Measurements from ENCODE around the gene PIEZO2. TPM values are rescaled to one million over a fixed set of nuclear protein-coding genes. Genes with fewer than 3 reads are reported as not detected.

PIEZO2 gene
- polyA plus RNA-seq, 6 donors from 2014 or later, result 0.21 TPM; not detected in 5

GRCh38 chr18:10724666-10725065, 424.7 kb downstream of the PIEZO2 start:
- H3K9me3 Mint-ChIP-seq, result peaks cover 0 to 8% (median 0%) of the 10 kb centered on the region in 7 donors
- H3K27ac Mint-ChIP-seq, result no peak overlapping the region
- DNase-seq, result no peak
- peaks cover 0 to 8% of the 10 kb centered on the region in 2 donors for H3K36me3 Mint-ChIP-seq
- H3K27me3 Mint-ChIP-seq, result peaks cover 20 to 59% (median 37%) of the 10 kb centered on the region in 3 donors
- peaks cover 0 to 5% (median 3%) of the 10 kb centered on the region in 3 donors for H3K4me1 Mint-ChIP-seq
- ATAC-seq (ENCODE audit: low read depth in 2 of 2), result no peak
- no peak overlapping the region for H3K4me3 Mint-ChIP-seq

GRCh38 chr18:10723496-10723895, 425.9 kb downstream of the PIEZO2 start:
- Mint-ChIP-seq H3K27ac (no peak overlapping the region), H3K4me1 (peaks cover 0 to 5% (median 3%) of the 10 kb centered on the region in 3 donors), H3K36me3 (peaks cover 0 to 8% of the 10 kb centered on the region in 2 donors), H3K9me3 (peaks cover 0 to 8% (median 0%) of the 10 kb centered on the region in 7 donors), H3K4me3 (no peak overlapping the region), H3K27me3 (peaks cover 23 to 59% (median 37%) of the 10 kb centered on the region in 3 donors)
- ATAC-seq (ENCODE audit: low read depth in 2 of 2) (no peak), DNase-seq (no peak)

- DNase-seq, result no peak
- H3K4me3 Mint-ChIP-seq, result no peak overlapping the region
- no peak for ATAC-seq (ENCODE audit: low read depth in 2 of 2)
- peaks cover 0 to 8% (median 0%) of the 10 kb centered on the region in 7 donors for H3K9me3 Mint-ChIP-seq
- H3K27me3 Mint-ChIP-seq, result peaks cover 15 to 57% (median 23%) of the 10 kb centered on the region in 3 donors
- H3K27ac Mint-ChIP-seq, result no peak overlapping the region
- H3K4me1 Mint-ChIP-seq, result no peaks in the 10 kb centered on the region
- no peaks in the 10 kb centered on the region for H3K36me3 Mint-ChIP-seq
Measured at GRCh38 chr18:10718809-10719208, 430.6 kb downstream of the PIEZO2 start.

GRCh38 chr18:10715791-10716190, 433.6 kb downstream of the PIEZO2 start:
- Mint-ChIP-seq H3K27ac (peak overlapping the region in 1 of 6 donors; percentile 79), H3K27me3 (peaks cover 4 to 30% (median 9%) of the 10 kb centered on the region in 3 donors), H3K4me1 (no peaks in the 10 kb centered on the region), H3K4me3 (no peak overlapping the region), H3K9me3 (no peaks in the 10 kb centered on the region), H3K36me3 (no peaks in the 10 kb centered on the region)
- no peak for DNase-seq
- no peak for ATAC-seq (ENCODE audit: low read depth in 2 of 2)

GRCh38 chr18:10713409-10713808, 436.0 kb downstream of the PIEZO2 start:
- no peaks in the 10 kb centered on the region for H3K4me1 Mint-ChIP-seq
- H3K36me3 Mint-ChIP-seq, result no peaks in the 10 kb centered on the region
- no peaks in the 10 kb centered on the region for H3K9me3 Mint-ChIP-seq
- DNase-seq (no peak), ATAC-seq (ENCODE audit: low read depth in 2 of 2) (no peak)
- no peak overlapping the region for H3K4me3 Mint-ChIP-seq
- no peak overlapping the region for H3K27ac Mint-ChIP-seq
- peaks cover 0 to 24% (median 9%) of the 10 kb centered on the region in 3 donors for H3K27me3 Mint-ChIP-seq

- DNase-seq (no peak), ATAC-seq (ENCODE audit: low read depth in 2 of 2) (no peak)
Measured at GRCh38 chr18:10707294-10707693, 442.1 kb downstream of the PIEZO2 start.

GRCh38 chr18:10705786-10706185, 443.6 kb downstream of the PIEZO2 start:
- H3K36me3 Mint-ChIP-seq, result no peaks in the 10 kb centered on the region

More at GRCh38 chr18:10707294-10707693, 442.1 kb downstream of the PIEZO2 start:
- H3K27me3 Mint-ChIP-seq, result peaks cover 0 to 11% (median 6%) of the 10 kb centered on the region in 3 donors
- no peak overlapping the region for H3K4me3 Mint-ChIP-seq
- H3K4me1 Mint-ChIP-seq, result no peaks in the 10 kb centered on the region
- no peak overlapping the region for H3K27ac Mint-ChIP-seq
- no peaks in the 10 kb centered on the region for H3K36me3 Mint-ChIP-seq
- H3K9me3 Mint-ChIP-seq, result no peaks in the 10 kb centered on the region

GRCh38 chr18:10705291-10705690, 444.1 kb downstream of the PIEZO2 start:
- Mint-ChIP-seq H3K36me3 (no peaks in the 10 kb centered on the region), H3K4me1 (no peaks in the 10 kb centered on the region), H3K9me3 (no peaks in the 10 kb centered on the region), H3K27me3 (peaks cover 0 to 11% (median 6%) of the 10 kb centered on the region in 3 donors), H3K27ac (no peak overlapping the region), H3K4me3 (no peak overlapping the region)
- ATAC-seq (ENCODE audit: low read depth in 2 of 2), result no peak
- no peak for DNase-seq

More at GRCh38 chr18:10705786-10706185, 443.6 kb downstream of the PIEZO2 start:
- peaks cover 0 to 11% (median 6%) of the 10 kb centered on the region in 3 donors for H3K27me3 Mint-ChIP-seq
- H3K27ac Mint-ChIP-seq, result no peak overlapping the region
- DNase-seq (no peak), ATAC-seq (ENCODE audit: low read depth in 2 of 2) (no peak)
- H3K9me3 Mint-ChIP-seq, result no peaks in the 10 kb centered on the region
- no peak overlapping the region for H3K4me3 Mint-ChIP-seq
- no peaks in the 10 kb centered on the region for H3K4me1 Mint-ChIP-seq

GRCh38 chr18:10702206-10702605, 447.2 kb downstream of the PIEZO2 start:
- no peaks in the 10 kb centered on the region for H3K4me1 Mint-ChIP-seq
- peaks cover 0 to 11% (median 7%) of the 10 kb centered on the region in 3 donors for H3K27me3 Mint-ChIP-seq
- no peak for ATAC-seq (ENCODE audit: low read depth in 2 of 2)
- no peak overlapping the region for H3K4me3 Mint-ChIP-seq
- no peaks in the 10 kb centered on the region for H3K36me3 Mint-ChIP-seq
- H3K9me3 Mint-ChIP-seq, result no peaks in the 10 kb centered on the region
- no peak overlapping the region for H3K27ac Mint-ChIP-seq
- DNase-seq, result no peak

GRCh38 chr18:10690366-10690765, 459.0 kb downstream of the PIEZO2 start:
- no peaks in the 10 kb centered on the region for H3K36me3 Mint-ChIP-seq
- H3K4me1 Mint-ChIP-seq, result peaks cover 0 to 2% (median 0%) of the 10 kb centered on the region in 3 donors
- no peak for ATAC-seq (ENCODE audit: low read depth in 2 of 2)
- DNase-seq, result no peak
- H3K9me3 Mint-ChIP-seq, result no peaks in the 10 kb centered on the region
- H3K27me3 Mint-ChIP-seq, result peaks cover 0 to 15% (median 10%) of the 10 kb centered on the region in 3 donors
- H3K27ac Mint-ChIP-seq, result no peak overlapping the region
- H3K4me3 Mint-ChIP-seq, result no peak overlapping the region

- H3K27ac Mint-ChIP-seq, result no peak overlapping the region
- ATAC-seq (ENCODE audit: low read depth in 2 of 2) (no peak), DNase-seq (no peak)
- peaks cover 0 to 2% (median 0%) of the 10 kb centered on the region in 3 donors for H3K4me1 Mint-ChIP-seq
- H3K4me3 Mint-ChIP-seq, result no peak overlapping the region
- H3K36me3 Mint-ChIP-seq, result no peaks in the 10 kb centered on the region
- H3K9me3 Mint-ChIP-seq, result no peaks in the 10 kb centered on the region
- H3K27me3 Mint-ChIP-seq, result peaks cover 0 to 11% (median 6%) of the 10 kb centered on the region in 3 donors
Measured at GRCh38 chr18:10690035-10690329, 459.4 kb downstream of the PIEZO2 start.

- ATAC-seq (ENCODE audit: low read depth in 2 of 2) (no peak), DNase-seq (no peak)
- Mint-ChIP-seq H3K4me3 (no peak overlapping the region), H3K27ac (no peak overlapping the region), H3K4me1 (peaks cover 0 to 7% (median 0%) of the 10 kb centered on the region in 3 donors), H3K36me3 (no peaks in the 10 kb centered on the region), H3K27me3 (peaks cover 0 to 8% (median 6%) of the 10 kb centered on the region in 3 donors), H3K9me3 (no peaks in the 10 kb centered on the region)
Measured at GRCh38 chr18:10689236-10690034, 459.9 kb downstream of the PIEZO2 start.

- Mint-ChIP-seq H3K9me3 (no peaks in the 10 kb centered on the region), H3K4me3 (no peak overlapping the region), H3K36me3 (no peaks in the 10 kb centered on the region), H3K27ac (no peak overlapping the region), H3K27me3 (peaks cover 0 to 8% (median 6%) of the 10 kb centered on the region in 3 donors), H3K4me1 (peaks cover 0 to 7% (median 0%) of the 10 kb centered on the region in 3 donors)
- DNase-seq (no peak), ATAC-seq (ENCODE audit: low read depth in 2 of 2) (no peak)
Measured at GRCh38 chr18:10688766-10689165, 460.6 kb downstream of the PIEZO2 start.
